HG02610 (cell line): ENCODE results near the gene C19orf38.
"Not testable (repeated sequence)": the region's sequence is repeated elsewhere in the genome, so short reads cannot be mapped to it uniquely, and the experiment has no call there.

Experiments
- ATAC-seq: cut with Tn5 transposase; IDR thresholded peaks from one replicate; pipeline ENCODE4 v1.9.1; 2021; ENCODE audit warnings: mild to moderate bottlenecking, moderate library complexity; ENCODE audit not compliant: unreplicated experiment

C19orf38 gene

GRCh38 chr19:10820173-10820572 is 28.0 kb upstream of the C19orf38 start:
- ATAC-seq: no peak

- ATAC-seq: no peak
Observed at GRCh38 chr19:10823690-10824089, 24.5 kb upstream of the C19orf38 start.

- ATAC-seq: no peak
Observed at GRCh38 chr19:10826231-10826630, 22.0 kb upstream of the C19orf38 start.

- ATAC-seq: no peak
Observed at GRCh38 chr19:10826846-10827245, 21.4 kb upstream of the C19orf38 start.

GRCh38 chr19:10828981-10829821 is 19.0 kb upstream of the C19orf38 start:
- ATAC-seq: no peak

- no peak for ATAC-seq
Observed at GRCh38 chr19:10829967-10830366, 18.2 kb upstream of the C19orf38 start.

- no peak for ATAC-seq
Observed at GRCh38 chr19:10830370-10830769, 17.8 kb upstream of the C19orf38 start.

- no peak for ATAC-seq
Observed at GRCh38 chr19:10830931-10831779, 17.1 kb upstream of the C19orf38 start.

- no peak for ATAC-seq
Observed at GRCh38 chr19:10831987-10832938, 16.0 kb upstream of the C19orf38 start.

GRCh38 chr19:10832939-10833296 is 15.3 kb upstream of the C19orf38 start:
- no peak for ATAC-seq

GRCh38 chr19:10835089-10835753 is 13.0 kb upstream of the C19orf38 start:
- no peak for ATAC-seq

- ATAC-seq: peak; percentile 63
Observed at GRCh38 chr19:10835754-10836478, 12.3 kb upstream of the C19orf38 start, which contains the start of gene TMED1. Gene TMED1 (minus strand): TSS chr19:10836212. CDS start chr19:10836191, 21 bp downstream.

- no peak for ATAC-seq
Observed at GRCh38 chr19:10836479-10837330, 11.5 kb upstream of the C19orf38 start.

- not testable (repeated sequence) for ATAC-seq
Observed at GRCh38 chr19:10837649-10838048, 10.6 kb upstream of the C19orf38 start.

GRCh38 chr19:10838377-10838776 is 9.8 kb upstream of the C19orf38 start:
- ATAC-seq: no peak

GRCh38 chr19:10839114-10840050 is 8.8 kb upstream of the C19orf38 start:
- ATAC-seq: no peak

- ATAC-seq: no peak
Observed at GRCh38 chr19:10842788-10843187, 5.4 kb upstream of the C19orf38 start.
